ENCODE data around the gene GAPDH.
"Not testable (repeated sequence)": the region's sequence is repeated elsewhere in the genome, so short reads cannot be mapped to it uniquely, and the experiment has no call there.

The GAPDH gene

DNA sequence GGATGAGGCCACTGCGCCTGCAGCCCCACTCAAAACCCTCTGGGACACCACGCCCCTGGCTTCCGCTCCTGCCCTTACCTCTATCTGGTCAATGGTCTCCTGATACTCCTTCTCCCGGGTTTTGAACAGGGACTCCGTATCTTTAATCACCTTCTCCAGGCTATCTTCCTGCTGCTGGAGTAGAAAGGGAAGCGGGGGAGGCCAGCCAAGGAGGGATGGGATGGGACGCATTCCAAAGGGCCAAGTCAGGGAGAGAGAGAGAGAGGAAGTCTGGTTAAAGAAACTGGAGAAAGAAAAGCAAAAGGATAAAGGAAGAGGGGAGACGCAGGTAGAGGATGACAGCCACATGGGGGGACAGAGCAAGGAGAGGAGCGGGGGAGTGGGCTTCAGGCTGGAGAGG is 13.7 kb downstream of the GAPDH start:
- no peak for DNase-seq

GRCh38 chr12:6548556-6548955 is 14.2 kb downstream of the GAPDH start:
- DNase-seq = no peak

GRCh38 chr12:6548966-6549683 is 14.8 kb downstream of the GAPDH start:
- DNase-seq = no peak

DNA sequence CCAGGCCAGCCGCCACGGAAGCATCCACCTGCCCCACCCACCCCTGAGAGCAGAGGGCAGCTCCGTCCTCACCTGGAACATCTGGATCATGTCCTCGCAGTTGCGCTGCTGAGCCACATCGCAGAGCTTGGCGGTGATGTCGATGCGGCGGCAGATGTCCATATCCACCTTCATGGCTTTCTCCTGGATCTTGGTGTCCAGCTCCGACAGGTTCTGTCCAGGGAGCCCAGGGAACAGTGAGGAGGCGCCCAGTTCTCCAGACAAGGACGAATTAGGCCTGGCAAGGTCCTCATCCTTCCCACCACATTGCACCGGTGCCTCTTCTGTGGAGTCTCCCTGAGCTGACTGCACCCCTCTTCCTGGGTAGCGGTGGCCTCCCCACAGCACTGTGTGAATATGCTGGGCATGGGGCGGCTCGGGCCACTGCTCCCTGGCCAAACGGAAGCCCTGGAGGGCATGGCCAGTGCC is 15.4 kb downstream of the GAPDH start:
- no peak for DNase-seq

DNA sequence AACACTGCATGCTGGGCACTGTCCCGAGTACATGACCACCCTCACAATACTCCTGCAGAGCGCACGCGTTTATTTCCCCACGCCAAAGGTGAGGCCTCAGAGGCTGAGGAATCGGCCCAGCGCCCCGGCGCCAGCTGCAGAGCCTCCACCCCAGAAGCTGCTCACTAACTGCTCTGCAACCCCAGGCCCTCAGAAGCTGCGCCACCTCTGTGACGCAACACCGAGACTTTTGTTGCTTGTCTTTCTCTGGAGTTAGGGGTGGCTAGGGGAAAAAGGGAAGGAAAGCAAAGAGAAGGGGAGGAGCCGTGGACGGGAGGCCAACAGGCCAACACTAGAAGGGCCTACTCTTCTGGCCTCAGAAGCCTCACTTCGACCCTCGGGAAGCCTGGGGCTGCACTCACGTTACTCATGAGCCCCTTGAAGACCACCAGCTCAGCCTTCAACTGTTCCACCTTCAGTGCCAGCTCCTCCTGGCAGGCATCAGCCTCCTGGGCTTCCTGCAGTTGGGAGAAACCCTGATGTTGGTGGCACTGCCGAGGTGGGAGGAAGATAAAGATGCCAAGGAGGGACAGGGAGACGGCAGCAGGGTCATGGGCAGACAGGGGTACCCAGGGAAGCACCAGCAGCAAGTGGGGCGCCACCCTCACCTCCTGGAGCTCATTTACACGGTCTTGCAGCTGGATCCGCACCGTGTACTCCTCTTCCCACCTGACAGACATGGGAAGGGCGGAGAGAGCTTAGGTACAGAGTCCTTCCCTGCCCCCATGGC is 16.2 kb downstream of the GAPDH start:
- no peak for DNase-seq

GRCh38 chr12:6551063-6551461 is 16.7 kb downstream of the GAPDH start:
- no peak for DNase-seq

DNA sequence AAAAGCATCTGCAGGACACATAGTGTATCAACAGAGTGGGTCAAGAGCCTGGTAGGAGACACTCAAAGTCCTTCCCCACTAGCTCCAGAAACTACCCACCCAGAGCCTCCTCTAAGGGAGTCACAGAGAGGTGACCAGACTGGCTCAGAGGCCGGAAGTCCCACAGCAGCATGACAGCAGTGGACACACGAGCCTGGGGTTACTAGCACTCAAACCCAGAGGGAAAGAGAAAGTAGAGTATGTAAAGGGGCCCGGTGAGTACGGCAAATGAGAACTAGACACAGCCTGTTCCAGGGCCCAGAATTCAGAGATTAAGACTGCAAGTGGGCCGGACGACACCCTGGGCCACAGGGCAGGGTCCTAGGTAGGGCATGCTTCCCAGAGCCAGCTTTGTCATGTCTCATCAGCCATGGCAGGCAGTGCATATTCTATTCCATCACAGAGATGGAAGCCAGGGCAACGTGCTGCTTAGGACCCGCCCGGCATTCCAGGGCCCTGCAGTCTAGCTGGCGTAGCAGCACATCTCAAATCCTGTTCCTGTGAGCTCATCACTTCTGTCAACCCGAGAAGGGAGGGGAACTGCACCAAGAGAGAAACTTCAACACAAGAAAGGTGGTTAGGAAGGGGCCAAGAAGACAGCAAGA is 17.3 kb downstream of the GAPDH start:
- no peak for DNase-seq

GRCh38 chr12:6552140-6552551 is 17.8 kb downstream of the GAPDH start:
- no peak for DNase-seq

DNA sequence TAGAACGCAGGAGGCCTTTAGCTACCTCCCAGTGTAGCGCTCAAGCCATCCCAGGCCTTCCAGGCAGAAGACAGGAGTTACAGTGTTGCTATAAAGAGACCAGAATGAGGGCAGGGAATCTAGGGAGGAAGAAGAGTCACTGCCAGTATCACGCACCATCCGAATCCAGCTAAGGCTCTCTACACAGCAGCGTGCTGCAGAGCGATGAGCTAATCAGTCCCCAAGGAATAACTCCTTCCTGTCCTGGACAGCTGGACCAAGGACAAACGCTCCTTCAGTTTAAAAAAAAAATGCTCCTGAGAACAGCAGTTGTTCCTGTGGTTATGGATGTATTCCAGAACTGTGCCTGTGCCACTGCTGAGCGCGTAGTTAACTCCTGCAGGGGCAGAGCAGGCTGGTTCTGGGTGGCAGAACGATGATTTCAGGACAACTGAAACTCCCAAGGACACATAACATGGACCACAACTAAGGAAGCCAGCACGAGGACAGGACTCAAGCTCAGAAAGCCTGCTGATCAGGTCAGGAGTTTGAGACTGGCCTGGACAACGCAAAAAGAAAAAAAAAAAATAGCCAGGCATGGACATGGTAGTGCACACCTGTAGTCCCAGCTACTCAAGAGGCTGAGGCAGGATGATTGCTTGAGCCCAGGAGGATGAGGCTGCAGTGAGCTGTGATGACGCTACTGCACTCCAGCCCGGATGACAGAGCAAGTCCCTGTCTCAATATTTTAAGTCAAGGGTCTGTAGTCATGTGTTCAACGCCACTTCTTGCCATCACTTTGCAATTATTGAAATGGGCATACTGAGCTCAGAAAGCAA is 18.9 kb downstream of the GAPDH start:
- DNase-seq = no peak

- DNase-seq = peak; percentile 84 to 85
These were observed 20.1 kb downstream of the GAPDH start for GRCh38 chr12:6554168-6555017.

DNA sequence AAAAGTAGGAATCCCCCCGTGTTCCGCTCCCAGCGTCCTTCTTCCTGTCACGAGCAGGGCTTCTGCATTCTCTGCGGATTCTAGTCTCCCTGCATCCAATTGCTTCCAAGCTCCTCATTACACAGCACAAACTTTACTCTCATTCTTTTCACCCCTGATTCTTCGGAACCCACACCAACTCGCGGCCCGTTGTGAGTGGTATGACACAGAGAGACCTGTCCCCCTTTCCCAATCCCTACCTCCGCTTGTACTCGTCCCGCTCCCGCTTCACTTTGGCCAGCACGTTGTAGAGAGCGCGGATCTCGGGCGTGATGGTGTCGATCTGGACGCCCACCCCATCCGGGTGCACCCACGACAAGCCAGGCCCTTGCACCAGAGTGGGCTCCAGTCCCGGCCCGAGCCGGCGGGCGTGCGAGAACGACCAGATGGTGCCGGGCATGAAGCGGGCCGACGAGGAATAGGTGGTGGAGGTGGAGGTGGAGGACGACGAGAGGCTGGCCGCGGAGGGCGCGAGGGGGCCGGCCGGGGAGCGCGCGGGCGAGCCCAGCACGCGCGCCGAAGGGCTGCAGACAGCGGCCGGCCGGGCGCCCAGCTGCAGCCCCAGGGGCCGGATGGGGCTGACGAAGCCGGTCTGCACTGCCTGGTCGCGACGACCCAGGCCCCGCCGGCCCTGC is 20.8 kb downstream of the GAPDH start:
- peak in 1 of 2 experiments; percentile 33 for DNase-seq

DNA sequence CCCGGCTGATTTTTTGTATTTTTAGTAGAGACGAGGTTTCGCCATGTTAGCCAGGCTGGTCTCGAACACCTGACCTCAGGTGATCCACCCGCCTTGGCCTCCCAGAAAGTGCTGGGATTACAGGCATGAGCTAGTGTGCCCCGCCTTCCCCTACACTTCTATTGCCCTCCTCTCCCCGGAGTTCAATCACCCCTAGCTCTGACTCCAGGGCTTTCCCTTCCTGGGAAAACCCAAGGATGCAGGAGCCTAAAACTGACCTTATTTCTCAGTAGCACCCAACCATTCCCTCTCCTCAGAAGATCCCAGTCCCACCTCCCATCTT is 22.1 kb downstream of the GAPDH start:
- DNase-seq = not testable (repeated sequence)

GRCh38 chr12:6556857-6557256 is 22.5 kb downstream of the GAPDH start:
- no peak for DNase-seq

- peak; percentile 26 to 56 for DNase-seq
These were observed 23.9 kb downstream of the GAPDH start for GRCh38 chr12:6558014-6558760.

- no peak for DNase-seq
These were observed 25.2 kb downstream of the GAPDH start for GRCh38 chr12:6559500-6559899.

DNA sequence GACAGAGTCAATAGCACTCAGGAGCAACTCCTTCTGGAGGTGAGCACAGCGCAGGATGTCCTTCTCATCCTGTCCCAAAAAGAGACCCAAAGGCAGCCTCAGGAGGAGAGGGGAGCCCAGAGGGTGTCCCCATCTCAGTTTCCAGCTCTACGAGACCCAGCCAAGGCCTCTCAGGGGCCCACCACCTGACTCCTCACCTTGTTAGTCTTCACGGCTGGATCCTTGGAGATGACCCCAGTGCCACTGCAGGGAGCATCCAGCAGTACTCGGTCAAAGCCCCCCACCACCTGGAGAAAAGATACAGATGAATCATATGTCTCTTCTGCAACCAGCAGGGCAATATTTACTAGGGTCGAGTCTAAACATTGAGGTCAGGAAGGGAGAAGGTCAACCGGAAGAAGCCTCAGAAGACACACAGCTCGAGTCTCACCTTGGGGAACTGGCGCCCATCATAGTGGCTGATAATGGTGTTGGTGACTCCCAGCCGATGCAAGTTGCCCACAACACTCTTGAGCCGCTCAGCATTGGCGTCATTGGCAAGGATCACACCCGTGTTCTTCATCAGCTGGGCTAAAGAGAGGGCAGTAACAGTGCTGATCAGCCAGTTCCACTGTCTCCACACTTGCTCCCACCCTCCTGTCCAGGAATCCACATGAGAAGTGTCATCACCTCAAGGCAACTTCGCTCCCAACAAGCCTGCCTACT is 26.3 kb downstream of the GAPDH start:
- DNase-seq = no peak

GRCh38 chr12:6562881-6563280 is 28.6 kb downstream of the GAPDH start:
- no peak for DNase-seq

DNA sequence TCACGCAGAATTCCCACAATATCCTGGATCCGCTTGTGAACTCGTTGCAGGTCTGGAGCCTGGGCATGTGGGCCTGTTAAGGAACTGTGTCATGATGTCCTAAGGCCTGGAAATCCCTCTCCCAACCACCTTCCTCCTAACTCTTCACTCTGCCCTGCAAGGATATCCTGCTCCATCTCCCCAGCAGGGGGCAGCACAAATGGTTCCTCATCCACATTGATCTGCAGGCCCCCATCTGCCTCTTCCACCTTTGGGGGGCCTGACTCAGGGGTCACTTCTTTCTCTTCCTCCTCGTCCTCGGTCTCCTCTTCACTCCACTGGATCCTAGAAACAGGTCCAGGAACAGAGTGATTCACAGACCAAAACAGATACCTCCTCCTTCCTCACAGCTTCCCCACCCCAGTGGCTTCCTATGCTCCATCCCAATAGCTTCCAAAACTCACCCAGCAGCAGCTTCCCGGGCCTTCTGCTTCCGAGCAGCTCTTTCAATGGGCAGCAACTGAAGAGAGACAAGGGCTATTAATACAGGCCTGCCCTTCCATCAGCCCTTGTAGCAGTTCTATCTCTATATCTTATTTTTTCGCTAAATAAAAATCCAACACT is 29.2 kb downstream of the GAPDH start:
- peak; percentile 75 to 81 for DNase-seq

DNA sequence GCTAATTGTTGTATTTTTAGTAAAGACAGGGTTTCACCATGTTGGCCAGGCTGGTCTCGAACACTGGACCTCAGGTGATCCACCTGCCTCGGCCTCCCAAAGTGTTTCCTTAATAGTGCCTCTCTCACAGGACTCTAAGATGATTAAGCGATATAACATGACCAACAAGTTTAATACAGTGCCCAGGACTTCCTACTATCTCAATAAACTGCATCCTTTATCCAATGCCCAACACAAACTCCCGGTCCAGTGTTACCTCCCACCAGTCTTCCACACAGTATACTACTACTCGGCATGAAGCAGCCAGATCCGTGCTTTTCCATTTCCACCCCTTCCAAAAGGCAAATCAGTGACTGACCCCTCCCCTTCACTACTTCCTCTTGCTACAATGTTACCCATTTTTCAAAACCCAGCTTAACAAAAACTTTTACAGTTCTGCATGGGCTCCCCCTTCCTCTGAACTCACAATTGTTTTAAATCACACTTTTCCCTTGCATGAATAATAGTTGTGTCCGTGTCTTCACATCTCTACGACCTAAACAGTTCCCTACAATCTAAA is 32.9 kb downstream of the GAPDH start:
- no peak for DNase-seq

Measured in activated CD4-positive, alpha-beta T cell treated with anti-CD3 and anti-CD28 coated beads, Interleukin-2, amount 50 U/mL, for 48 hours (primary cell).